ENCODE measurements around the gene PCGF2.
A peak's percentile ranks its signal among the peaks of the same experiment; 100 is the strongest.

Gene PCGF2

DNA sequence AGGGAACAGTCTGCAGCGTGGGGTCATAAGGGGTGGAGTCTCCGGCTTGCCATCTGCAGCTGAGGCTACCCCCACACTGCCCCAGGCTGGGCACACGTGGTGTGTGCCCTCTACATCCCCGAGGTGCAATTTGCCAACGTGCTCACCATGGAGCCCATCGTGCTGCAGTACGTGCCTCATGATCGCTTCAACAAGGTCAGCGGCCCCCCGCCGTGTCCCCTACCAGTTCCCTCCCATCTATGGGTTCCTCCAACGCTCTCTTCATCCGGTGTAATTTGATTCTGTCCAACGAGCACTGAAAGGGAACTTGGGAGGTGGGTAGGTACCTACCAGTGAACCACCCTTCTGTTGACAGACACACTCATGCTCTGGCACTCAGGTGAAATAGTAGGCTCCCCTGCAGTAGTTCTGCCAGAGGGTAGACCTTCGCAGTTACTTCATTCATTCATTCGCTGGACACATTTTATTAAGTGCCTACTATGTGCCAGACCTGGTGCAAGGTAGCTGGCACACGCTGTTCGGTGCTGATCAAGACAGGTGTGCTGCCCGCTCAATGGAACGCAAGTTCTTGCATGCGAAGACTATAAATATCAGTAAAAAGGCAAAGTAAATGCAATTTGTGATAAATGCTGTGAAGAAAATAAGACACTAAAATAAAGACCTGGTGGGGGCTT, 40.3 kb downstream of the PCGF2 start:
- in situ Hi-C loops (cut with MboI; ENCODE audit: low pct_unique_long_range_greater_than_20kb, low sequenced_read_pairs, unreplicated experiment), result no loop called here
- TF ChIP-seq CTCF (IDR thresholded peaks at IDR 0.05; ENCODE audit: extremely low read depth, insufficient read depth, missing control alignments), result no peak
- DNase-seq (ENCODE audit: low spot score), result no peak

- peak; percentile 43 for DNase-seq (ENCODE audit: low spot score)
- no peak for TF ChIP-seq CTCF (IDR thresholded peaks at IDR 0.05; ENCODE audit: extremely low read depth, insufficient read depth, missing control alignments)
- in situ Hi-C loops (cut with MboI; ENCODE audit: low pct_unique_long_range_greater_than_20kb, low sequenced_read_pairs, unreplicated experiment), result no loop called here
Measured at GRCh38 chr17:38706505-38707216, 41.5 kb downstream of the PCGF2 start.

- DNase-seq (ENCODE audit: low spot score), result no peak
- no peak for TF ChIP-seq CTCF (IDR thresholded peaks at IDR 0.05; ENCODE audit: extremely low read depth, insufficient read depth, missing control alignments)
- in situ Hi-C loops (cut with MboI; ENCODE audit: low pct_unique_long_range_greater_than_20kb, low sequenced_read_pairs, unreplicated experiment), result no loop called here
Measured at GRCh38 chr17:38705803-38706504, 42.2 kb downstream of the PCGF2 start.

DNA sequence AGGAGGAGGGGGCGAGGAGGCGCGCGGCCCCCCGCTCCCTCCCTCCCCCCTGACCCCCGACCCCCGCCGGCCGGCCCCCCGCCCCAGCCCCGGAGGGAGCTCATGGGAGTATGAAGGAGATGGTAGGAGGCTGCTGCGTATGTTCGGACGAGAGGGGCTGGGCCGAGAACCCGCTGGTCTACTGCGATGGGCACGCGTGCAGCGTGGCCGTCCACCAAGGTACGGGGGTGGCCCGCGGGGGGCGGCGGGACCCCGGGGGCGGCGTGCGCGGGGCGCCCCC, 42.7 kb downstream of the PCGF2 start:
- peak; percentile 72 for DNase-seq (ENCODE audit: low spot score)
- in situ Hi-C loops (cut with MboI; ENCODE audit: low pct_unique_long_range_greater_than_20kb, low sequenced_read_pairs, unreplicated experiment), result no loop called here
- no peak for TF ChIP-seq CTCF (IDR thresholded peaks at IDR 0.05; ENCODE audit: extremely low read depth, insufficient read depth, missing control alignments)

- peak; percentile 85 for DNase-seq (ENCODE audit: low spot score)
- in situ Hi-C loops (cut with MboI; ENCODE audit: low pct_unique_long_range_greater_than_20kb, low sequenced_read_pairs, unreplicated experiment), result no loop called here
- no peak for TF ChIP-seq CTCF (IDR thresholded peaks at IDR 0.05; ENCODE audit: extremely low read depth, insufficient read depth, missing control alignments)
Measured at GRCh38 chr17:38704606-38705522, 43.3 kb downstream of the PCGF2 start, which contains the start of gene MLLT6. MLLT6 (plus strand) TSS chr17:38705273; CDS start chr17:38705633, 360 bp downstream.
